Iris pigment epithelial cell (primary cell): ENCODE data around the gene WNT1.

Experiments
- DNase-seq: peaks from one replicate; pipeline ENCODE4 v3.0.0-alpha.2; 2011; ENCODE audit warnings: low read depth

The WNT1 gene

DNA sequence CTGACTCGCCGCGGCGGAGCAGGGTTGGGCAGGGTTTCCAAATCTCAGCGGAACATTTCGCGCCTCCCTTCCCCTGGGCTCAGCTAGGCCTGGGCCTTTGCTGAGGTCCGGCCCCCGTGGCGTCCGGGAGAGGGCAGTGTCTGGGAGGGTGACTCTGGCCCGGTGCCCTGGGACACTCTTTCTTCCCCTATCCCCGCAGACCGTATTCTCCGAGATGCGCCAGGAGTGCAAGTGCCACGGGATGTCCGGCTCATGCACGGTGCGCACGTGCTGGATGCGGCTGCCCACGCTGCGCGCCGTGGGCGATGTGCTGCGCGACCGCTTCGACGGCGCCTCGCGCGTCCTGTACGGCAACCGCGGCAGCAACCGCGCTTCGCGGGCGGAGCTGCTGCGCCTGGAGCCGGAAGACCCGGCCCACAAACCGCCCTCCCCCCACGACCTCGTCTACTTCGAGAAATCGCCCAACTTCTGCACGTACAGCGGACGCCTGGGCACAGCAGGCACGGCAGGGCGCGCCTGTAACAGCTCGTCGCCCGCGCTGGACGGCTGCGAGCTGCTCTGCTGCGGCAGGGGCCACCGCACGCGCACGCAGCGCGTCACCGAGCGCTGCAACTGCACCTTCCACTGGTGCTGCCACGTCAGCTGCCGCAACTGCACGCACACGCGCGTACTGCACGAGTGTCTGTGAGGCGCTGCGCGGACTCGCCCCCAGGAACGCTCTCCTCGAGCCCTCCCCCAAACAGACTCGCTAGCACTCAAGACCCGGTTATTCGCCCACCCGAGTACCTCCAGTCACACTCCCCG is 3.0 kb downstream of the WNT1 start:
- no peak for DNase-seq

DNA sequence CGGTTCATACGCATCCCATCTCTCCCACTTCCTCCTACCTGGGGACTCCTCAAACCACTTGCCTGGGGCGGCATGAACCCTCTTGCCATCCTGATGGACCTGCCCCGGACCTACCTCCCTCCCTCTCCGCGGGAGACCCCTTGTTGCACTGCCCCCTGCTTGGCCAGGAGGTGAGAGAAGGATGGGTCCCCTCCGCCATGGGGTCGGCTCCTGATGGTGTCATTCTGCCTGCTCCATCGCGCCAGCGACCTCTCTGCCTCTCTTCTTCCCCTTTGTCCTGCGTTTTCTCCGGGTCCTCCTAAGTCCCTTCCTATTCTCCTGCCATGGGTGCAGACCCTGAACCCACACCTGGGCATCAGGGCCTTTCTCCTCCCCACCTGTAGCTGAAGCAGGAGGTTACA is 3.6 kb downstream of the WNT1 start:
- no peak for DNase-seq

DNA sequence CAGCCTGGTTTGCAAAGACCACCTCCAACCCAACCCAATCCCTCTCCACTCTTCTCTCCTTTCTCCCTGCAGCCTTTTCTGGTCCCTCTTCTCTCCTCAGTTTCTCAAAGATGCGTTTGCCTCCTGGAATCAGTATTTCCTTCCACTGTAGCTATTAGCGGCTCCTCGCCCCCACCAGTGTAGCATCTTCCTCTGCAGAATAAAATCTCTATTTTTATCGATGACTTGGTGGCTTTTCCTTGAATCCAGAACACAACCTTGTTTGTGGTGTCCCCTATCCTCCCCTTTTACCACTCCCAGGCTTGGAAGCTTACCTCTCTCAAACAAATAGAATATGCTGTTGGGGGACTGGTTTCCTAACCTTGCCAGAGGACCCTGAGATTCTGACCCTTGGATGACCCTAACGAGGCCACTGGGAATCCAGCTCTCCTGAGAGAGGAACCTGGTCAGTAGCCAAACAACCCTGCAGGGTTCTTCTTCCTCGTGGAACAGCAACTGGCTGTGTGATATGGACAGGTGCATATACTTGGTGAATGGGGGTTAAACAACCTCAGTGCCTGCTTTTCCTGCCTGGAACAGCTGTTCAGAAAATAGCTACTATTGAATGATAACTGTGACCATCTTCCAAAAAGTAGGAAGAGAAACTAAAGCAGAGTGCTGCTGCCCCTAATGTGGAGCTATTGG is 4.4 kb downstream of the WNT1 start:
- DNase-seq: no peak

DNA sequence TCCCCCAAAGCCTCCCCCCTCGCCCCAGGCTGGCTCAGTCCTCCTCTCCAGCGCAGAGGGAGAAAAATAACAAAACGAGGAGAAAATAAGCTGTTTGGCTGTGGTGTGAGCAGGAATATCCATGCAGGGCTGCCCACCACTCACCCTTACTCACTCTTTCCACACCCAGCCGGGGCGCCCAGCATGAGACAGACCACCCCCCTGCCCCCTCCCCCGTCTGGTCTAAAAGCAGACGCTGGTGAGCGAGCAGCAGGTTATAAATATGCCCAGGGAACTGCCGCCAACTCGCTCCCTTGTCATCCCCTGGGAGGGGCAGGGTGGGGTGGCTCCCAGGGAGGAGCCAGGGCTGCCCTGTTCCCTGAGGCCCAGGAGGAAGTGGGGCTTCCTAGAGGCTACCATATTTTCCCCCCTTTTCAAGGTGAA is 7.4 kb downstream of the WNT1 start:
- no peak for DNase-seq

DNA sequence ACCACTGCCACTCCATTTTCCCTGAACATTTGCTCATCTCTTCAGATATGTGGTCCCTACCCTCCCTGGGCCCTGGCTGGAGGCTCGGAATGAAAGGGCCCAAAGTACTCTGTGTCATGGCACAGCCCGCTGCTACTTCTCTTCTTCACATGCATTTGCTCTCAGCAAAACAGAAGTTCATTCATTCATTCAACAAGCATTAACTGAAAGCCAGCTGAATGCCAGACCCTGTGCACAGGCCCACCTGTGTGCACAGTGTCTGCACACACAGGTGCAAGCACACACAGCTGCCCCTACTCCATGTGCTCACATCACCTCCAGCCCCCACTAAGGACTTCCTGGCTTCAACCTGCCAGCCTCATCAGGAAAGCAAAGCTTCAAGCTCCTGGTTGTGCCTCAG is 7.8 kb downstream of the WNT1 start:
- no peak for DNase-seq

DNA sequence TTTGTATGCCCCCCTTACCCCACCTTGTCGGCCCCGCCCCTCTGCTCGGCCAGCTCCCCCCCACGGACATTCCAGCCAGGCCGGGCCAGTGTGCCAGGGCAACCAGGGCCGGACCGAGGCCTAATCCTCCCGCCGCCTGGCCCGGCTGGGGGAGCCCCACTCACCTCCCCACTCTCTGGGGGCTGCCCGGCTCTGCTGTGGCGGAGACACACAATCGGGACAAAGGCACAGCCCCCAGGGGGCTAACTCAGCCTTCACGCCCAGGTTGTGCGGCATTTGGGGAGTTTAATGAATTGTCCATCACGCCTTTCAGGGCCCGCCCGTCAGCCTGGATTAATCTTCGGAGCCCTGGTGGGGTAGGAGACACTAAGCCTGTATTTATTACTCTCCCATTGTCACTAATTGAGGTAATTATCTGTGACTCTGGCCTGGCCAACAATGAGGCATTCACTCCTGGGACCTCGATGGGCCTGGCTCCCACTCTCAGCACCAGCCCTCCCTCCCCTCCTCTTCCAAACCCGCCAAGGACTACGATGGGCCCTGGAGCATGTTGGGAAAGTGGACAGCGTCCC is 8.7 kb downstream of the WNT1 start:
- DNase-seq: no peak

DNA sequence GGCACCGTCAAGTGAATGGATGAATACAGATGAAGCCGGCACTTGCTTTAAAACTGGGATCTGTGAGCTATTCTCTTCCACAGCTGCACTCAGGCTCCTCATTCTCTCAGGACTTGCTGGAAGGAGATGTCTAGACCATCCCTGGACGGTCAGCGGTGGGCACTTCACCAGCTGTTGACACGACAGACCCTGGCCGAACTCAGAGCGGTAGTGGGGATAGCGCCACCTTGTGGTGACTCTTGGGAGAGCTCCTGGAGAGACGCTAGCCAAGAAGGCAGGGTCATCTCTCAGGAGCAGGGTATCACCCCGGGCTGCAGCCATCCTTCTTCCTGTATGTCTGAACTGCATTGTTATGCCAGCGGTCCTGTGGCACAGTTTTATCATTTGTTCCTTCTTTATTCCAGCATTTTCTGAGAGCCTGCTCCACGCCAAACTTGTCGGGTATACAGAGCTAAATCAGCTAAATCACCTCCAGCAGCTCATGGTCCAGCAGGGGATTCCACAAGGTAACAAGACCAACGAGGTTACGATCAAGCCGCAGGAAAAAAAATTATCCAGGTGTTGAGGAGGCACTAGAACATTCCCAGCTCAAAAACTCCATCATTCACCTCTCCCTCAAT is 10.0 kb downstream of the WNT1 start:
- no peak for DNase-seq

DNA sequence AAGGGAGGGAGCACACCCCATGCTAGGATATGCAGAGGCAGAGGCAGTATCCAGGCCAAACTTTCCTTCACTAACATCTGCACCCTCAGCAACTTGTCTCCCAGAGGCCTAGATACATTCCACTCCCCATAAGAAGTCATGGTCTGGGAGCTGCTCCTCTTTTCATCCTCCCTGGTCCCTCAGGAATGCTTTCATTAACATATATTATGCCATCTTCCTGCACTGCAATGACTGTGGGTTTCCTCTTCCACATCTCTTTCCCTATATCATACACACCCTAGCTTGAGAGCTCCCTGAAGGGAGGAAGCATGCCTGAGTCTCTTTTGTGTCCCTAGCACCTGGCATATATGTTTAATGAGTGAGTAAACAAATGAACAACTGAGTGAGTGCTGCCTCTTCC is 12.4 kb downstream of the WNT1 start:
- no peak for DNase-seq

DNA sequence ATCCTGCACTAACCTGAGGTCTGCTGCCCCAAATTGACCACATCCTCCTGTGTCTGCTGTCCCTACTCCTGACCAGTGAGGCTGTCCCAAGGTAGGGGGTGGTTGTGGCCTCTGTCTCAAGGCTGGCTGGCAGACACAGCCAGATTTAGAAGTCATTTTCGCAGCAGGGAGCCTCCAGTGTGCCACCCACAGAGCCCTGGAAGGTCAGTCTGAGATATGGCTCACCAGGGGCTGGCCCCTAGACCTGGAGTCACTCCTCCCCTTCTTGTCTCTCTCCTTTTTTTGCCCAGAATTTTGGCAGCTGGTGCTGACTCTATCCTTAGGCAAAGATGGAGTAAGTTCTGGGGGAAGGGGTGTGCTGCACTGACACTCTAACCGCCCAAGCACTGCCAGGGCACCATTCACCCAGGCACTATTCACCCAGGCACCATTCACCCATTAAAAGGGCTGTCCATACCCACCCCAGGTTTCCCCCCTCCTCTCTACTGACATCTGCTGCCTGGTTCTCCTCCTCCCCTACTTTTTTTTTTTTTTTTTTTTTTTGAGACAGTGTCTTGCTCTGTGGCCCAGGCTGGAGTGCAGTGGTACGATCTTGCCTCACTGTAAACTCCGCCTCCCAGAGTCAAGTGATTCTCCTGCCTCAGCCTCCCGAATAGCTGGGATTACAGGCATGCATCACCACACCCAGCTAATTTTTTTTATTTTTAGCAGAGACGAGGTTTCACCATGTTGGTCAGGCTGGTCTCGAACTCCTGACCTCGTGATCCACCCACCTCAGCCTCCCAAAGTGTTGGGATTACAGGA is 13.3 kb downstream of the WNT1 start:
- DNase-seq: no peak

DNA sequence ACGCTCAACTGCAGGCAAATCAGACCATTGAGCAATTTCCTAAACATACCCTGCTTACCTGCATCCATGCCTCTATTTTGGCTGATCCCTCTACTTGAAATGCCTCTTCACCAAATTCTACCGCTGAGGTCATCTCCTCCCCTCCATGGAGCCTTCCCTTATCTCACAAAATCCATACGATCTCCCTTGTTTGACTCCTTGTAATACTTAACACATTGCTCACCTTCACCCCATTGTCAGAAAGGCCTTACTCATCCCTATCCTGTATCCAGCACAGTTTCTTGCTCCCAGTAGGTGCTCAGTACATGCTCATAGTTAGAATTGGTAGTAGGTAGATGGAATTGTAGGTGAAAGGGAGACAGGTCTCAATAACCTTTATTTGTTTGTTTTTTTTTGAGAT is 15.7 kb downstream of the WNT1 start:
- DNase-seq: no peak

DNA sequence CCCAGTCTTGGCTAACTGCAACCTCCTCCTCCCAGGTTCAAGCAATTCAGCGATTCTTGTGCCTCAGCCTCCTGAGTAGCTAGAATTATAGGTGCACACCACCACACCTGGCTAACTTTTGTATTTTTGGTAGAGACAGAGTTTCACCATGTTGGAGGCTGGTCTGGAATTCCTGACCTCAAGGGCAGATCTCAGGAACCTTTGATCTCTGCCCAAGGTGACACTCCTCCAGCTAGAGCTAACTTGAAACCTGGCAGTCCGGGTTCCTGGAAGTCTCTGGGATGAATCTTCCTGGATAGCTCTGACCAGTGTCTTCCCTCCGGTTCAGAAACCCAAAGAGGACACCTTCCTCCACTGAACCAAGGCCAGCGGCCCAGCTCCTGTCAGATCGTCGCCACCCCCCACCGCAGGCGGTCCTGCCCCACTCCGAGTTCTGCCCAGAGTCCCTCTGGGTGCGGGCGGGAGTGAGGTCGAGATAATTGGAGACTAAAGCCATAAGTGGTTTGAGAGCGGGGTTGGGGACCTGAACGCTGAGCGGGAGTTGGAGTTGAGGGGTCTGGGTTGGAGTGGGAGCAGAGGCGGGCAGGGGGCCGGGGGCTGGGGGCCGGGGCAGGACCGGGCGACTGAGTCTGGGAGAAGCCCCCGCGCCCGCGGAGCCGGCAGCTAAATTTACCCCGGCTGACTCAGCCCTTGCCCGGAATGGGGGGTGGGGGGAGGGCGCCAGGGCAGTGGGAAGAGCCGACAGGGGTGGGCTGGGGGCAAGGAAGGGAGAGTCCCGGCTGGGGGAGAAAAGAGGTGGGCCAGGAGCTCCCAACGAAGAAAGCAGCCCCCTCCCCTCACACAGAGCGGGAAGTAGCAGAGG is 16.3 kb downstream of the WNT1 start:
- DNase-seq: no peak

DNA sequence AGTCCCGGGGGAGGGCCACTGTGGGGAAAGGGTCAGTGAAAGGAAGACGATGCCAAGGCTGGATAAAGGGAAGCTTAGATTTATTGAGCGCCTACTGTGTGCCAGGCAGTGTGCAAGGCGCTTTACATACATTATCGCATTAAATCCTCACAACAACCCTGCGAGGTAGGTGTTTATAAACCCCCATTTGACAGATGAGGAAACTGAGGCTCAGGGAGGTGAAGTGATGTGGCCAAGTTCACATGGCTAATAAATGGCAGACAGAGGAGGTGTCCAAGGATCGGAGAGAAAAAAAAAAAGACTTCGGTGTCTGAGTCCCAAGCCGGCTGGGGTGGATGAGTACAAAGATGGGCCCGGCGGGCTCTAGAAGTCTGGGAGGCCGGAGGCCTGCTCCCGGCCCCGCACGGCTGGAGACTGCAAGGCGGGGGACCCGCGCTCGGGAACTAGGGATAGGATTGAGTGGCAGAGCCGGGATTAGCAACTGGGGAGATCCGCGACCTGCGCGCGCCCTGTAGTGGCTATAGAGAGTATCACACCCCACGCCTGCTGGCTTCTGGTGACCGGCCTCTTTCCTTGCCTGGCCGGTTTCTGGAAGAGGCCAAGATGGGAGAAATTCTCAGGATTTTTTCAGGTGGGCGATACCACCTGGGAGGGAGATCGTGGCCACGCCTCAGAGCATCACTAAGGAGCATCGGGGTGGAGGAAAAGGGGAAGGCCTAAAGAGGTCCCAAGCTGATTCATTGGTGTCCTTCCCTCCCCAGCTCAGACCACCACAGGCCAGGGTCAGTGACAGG is 17.2 kb downstream of the WNT1 start:
- peak; percentile 74 for DNase-seq

DNA sequence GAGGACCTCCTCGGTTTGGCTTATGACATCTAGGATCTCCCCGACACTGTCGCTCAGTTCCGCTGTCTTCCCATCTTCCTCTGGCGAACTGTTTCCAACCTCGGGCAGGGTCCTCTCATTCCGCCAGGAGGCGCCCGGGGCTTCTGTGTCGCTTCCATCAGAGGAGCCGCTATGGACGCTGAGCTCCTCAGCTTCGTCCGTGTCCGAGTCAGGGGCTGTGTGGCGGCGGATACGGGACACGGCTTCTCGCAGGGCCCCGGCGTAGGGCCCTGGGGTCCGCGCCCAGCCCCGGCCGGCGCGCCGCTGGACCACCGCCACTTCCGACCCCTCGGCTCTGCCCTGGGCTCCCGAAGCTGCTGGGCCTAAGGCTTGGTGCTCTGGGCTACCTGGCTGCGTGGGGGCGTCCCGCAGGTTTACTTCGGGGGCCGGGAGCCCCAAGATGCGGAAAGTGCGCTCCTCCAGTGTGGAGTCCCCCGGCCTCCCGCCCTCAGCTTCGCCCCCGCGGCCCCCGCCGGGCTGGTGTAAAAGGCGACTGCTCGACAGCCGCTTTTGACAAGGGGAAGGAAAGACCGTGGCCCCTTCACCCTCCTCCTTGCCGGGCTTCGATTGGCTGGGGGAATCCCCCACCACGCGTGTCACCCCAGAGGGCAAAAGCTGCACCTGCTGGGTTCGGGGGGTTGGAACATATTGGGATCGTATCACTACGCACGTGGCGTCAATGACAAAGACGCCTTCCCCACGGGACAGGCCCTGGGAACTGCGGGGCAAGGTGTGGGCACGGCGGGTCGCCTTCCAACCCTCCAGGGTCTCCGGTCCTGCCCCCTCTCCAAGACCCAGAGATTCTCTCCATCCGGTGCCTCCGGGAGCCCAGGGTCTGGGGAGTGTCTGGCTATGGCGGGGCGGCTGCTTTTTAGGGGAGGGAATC is 18.9 kb downstream of the WNT1 start:
- DNase-seq: peak; percentile 72

DNA sequence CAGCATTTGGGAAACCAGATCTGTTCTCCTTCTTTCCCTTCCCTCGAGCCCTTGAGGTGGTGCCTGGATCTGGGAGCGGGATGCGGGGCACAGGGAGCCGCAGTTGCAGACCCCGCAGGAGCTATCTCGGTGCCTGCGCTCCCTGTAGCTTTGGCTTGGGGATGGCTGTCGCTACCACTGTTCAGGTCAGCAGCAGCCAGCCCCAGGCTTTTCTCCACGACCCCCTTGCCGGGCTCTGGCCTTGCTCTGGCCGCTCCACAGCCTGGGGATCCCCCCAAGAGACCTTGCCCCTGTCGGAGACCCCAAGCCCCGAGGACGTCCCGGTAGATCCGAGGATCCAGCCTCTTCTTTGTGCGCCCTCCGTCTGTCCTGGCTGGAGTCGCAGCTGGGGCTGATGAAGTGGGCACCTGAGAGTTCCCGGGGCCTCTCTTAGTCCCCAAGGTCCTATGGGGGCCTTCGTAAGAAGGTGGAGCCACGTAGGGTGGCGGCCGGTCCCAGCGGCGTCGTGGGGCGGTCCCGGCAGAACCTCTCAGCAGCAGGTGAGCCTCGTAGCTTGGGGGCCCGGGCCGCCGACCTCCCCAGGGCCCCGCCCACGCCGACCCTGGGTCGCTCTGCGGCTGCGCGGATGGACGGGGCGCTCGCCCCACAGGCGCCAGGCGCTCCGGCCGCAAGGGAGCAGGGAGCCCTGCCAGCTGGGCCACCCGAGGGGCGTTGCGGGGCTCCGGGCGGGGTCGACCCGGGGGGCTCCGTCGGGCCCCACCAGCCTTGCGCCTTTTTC is 19.8 kb downstream of the WNT1 start:
- DNase-seq: no peak

DNA sequence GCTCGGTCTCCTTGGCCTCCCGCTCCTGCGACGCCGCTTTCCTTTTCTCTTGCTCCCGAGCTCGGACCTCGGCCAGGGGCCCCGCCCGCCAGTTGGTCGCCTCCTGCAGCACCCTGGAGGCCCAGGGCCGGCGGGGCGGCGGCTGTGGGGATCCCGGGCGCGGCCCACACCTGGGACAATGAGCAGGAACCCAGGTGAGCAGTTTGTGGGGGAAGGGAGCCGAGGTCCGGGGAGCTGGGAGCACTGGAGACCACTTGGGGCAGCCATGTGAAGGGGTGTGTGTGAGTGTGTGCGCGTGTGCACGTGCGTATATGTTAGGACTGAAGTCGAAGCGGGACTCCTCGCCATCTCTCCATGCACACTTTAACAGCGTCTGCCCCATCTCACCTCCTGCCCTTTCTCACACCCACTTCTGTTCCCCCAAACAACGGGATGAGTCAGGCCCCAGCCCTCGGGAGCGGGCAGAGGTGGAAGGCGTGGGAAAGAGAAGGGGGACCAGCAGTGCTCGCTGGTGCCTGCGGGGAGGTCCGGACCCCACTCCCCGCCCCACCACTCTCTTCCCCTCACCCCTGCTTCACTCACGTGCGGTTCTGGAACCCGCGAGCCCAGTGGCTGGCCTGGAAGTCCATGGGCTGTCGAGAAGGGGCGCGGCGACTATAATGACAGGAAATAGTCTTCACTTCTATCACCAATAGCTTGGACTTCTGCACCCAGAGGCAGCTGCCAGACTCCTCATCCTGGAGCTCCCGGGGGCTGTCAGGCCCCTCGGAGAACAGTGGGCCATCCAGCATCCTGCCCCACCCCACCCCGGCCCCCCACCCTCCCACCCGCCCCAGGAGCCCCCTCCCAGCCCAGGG is 20.6 kb downstream of the WNT1 start:
- no peak for DNase-seq

DNA sequence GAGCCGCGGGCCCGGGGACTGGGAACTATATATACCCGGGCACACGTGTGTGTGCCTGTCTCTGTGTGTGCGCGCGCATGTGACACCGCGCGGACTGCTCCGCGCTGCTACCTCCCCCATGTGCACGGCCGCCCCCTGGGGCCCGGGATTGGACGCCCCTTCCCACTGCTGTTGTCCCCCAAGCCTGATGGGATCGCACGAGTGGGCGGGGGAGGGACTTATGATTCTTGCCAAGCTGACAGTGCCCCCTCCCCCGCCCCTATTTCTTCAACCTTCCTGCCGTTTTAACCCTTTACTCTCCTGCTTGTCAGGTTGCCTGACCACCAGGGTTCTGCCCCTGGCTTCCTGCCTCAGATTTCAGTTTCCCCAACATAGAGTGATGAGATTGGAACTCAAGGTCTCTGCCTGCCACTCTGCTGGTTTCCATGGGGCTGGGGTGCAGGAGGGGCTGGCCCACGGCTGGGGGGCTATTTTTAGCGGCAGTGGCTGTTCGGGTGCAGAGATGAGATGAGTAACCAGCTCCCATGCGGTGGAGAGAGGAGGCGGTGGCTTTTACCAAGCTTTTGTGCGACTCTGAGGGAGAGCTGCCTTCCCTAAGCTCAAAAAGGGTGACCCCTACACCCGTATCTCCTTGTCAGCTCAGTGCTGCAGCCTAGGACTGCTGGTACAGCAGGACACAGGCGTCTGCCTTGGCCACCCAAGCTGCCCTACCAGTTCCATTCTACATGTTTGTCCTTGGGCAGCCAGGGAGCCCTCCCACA is 21.4 kb downstream of the WNT1 start, which contains the start of gene DDN:
DDN (minus strand) TSS at position 5 of the 761 bp plus-strand sequence. CDS start 88 bp downstream, outside the sequence.
- peak; percentile 50 for DNase-seq
